Left lung (tissue), 10 donors: ENCODE data around the gene ERC2. TPM values are rescaled to one million over a fixed set of nuclear protein-coding genes. Genes with fewer than 3 reads are reported as not detected.

Source experiments
- ATAC-seq: fragments of 200-7000 bp; cut with Tn5 transposase; one replicate; pipeline ENCODE4 v1.9.1; 2020; ENCODE audit warnings: moderate library complexity
- DNase-seq, 4 donors: peaks; one replicate each; pipeline ENCODE4 v3.0.0-alpha.2; 2013 to 2020
- H3K27ac ChIP-seq, 2 donors: fragments of 200-600 bp; sonication (generic) in 1 of 2; one replicate each; pipeline versions ENCODE4 v1.5.0 to v1.8.0; 2020 to 2021
- H3K27me3 ChIP-seq, 2 donors: fragments of 200-600 bp; sonication (generic) in 1 of 2; one replicate each; pipeline versions ENCODE4 v1.5.0 to v1.8.0; 2020 to 2021
- H3K36me3 ChIP-seq, 2 donors: fragments of 200-600 bp; sonication (generic) in 1 of 2; one replicate each; pipeline versions ENCODE4 v1.5.0 to v1.8.0; 2020 to 2021
- H3K4me1 ChIP-seq, 2 donors: fragments of 200-600 bp; one replicate each; pipeline ENCODE4 v1.8.0; 2021
- H3K4me3 ChIP-seq, 2 donors: fragments of 200-600 bp; sonication (generic) in 1 of 2; one replicate each; pipeline versions ENCODE4 v1.5.0 to v1.8.0; 2020 to 2021; ENCODE audit warnings: mild to moderate bottlenecking in 1 of 2
- H3K9me3 ChIP-seq, 2 donors: fragments of 200-600 bp; sonication (generic) in 1 of 2; one replicate each; pipeline versions ENCODE4 v1.5.0 to v1.8.0; 2020 to 2021
- intact Hi-C, 2 donors: fragments of 100-400 bp; cut with DNase I; formaldehyde crosslinking; loops; one replicate each; pipeline versions ENCODE4 v1.11.2 to v1.14.2; 2022
- polyA plus RNA-seq, 6 donors: library from polyadenylated mRNA; unstranded; fragments of 120-200 nt; gene quantifications; one replicate each; pipeline ENCODE4 v1.2.1, GENCODE V29; 2013; ENCODE audit not compliant: insufficient read length in 6 of 6
- total RNA-seq, 2 donors: library from RNA; stranded (reverse); fragmentation: NEBNext Ultra II Directional; extraction: Animal tissue kit (Norgen Biotek cat#: 25700); gene quantifications; one replicate each; pipeline ENCODE4 v1.2.1, GENCODE V29; 2021
- TF ChIP-seq, protein P1 (sequence below), 2 donors: fragments of 200-600 bp; sonication (generic) in 1 of 2; IDR thresholded peaks; one replicate each; pipeline versions ENCODE4 v1.5.0 to v1.8.0; 2021; ENCODE audit warnings: antibody characterized with exemption in 2 of 2
- donor health status: DM: no; HTN: yes; CAD: no.
- donor health status: DM: no; HTN: no; CAD: no.

Gene ERC2
- total and polyA plus RNA-seq, 8 donors: 1.6 to 3.3 (median 2.1) TPM

GRCh38 chr3:55746808-55747413, 721.4 kb downstream of the ERC2 start:
- no peak for DNase-seq
- Histone ChIP-seq H3K9me3 (no peaks in the 10 kb centered on the region), H3K36me3 (no peaks in the 10 kb centered on the region), H3K4me3 (no peak overlapping the region), H3K27me3 (no peaks in the 10 kb centered on the region), H3K4me1 (no peaks in the 10 kb centered on the region), H3K27ac (no peak overlapping the region)
- intact Hi-C loops: loop anchor here in 1 of 2 donors (10.0 kb wide), 1 partner anchor 262 kb away; the partner anchor contains the start of gene WNT5A
- no peak for ATAC-seq
- TF ChIP-seq, protein P1, sequence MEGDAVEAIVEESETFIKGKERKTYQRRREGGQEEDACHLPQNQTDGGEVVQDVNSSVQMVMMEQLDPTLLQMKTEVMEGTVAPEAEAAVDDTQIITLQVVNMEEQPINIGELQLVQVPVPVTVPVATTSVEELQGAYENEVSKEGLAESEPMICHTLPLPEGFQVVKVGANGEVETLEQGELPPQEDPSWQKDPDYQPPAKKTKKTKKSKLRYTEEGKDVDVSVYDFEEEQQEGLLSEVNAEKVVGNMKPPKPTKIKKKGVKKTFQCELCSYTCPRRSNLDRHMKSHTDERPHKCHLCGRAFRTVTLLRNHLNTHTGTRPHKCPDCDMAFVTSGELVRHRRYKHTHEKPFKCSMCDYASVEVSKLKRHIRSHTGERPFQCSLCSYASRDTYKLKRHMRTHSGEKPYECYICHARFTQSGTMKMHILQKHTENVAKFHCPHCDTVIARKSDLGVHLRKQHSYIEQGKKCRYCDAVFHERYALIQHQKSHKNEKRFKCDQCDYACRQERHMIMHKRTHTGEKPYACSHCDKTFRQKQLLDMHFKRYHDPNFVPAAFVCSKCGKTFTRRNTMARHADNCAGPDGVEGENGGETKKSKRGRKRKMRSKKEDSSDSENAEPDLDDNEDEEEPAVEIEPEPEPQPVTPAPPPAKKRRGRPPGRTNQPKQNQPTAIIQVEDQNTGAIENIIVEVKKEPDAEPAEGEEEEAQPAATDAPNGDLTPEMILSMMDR (IDR thresholded peaks at IDR 0.05): peak in 1 of 2 donors; percentile 35

- Histone ChIP-seq H3K9me3 (no peaks in the 10 kb centered on the region), H3K27ac (no peak overlapping the region), H3K36me3 (no peaks in the 10 kb centered on the region), H3K4me1 (no peaks in the 10 kb centered on the region), H3K4me3 (no peak overlapping the region), H3K27me3 (no peaks in the 10 kb centered on the region)
- intact Hi-C loops: loop anchor here in 1 of 2 donors (10.0 kb wide), 1 partner anchor 258 kb away; the partner anchor contains the start of gene WNT5A
- no peak for DNase-seq
- no peak for ATAC-seq
- TF ChIP-seq, protein P1 (IDR thresholded peaks at IDR 0.05): no peak
Measured at GRCh38 chr3:55742832-55743136, 725.5 kb downstream of the ERC2 start.

DNA sequence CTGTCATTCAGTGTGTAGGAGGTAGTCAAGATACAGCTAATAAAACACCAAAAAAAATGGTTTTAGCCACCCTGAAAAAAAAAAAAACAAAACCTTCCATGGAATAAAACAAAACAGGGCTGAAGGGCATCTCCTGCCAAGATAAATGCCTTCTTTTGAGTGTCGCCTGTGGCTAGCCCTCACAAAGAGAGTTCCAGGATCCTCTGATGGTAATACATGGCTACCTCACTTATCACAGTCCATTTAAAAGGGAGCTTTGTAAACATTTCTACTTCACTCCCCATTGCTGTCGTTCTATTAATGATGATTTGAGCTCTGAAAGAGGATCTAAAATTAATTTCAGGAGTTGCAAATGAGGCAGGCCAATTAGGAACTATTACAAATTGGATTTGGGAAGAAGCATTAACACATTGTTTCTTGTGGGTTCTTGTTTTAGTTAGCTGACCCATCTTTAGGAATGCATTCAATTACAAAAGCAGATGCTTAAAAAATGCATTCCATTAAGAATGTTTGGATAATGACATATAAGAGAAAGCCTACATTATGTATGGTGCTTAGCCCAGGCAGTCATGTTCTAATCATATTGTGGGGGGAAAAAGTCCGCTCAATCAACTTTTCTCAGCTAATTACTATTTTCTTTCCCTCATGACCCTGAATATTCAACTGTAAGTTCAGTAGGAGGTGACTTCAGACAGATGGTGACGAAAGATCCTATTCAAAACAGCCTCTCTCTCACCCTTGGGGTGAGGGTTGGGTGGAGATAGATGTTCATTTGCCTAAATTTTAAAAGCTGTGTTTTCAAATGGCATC, 726.0 kb downstream of the ERC2 start:
- no peaks in the 10 kb centered on the region for H3K4me1 ChIP-seq
- no peak overlapping the region for H3K4me3 ChIP-seq
- H3K27me3 ChIP-seq: no peaks in the 10 kb centered on the region
- DNase-seq: no peak
- H3K36me3 ChIP-seq: no peaks in the 10 kb centered on the region
- no peak overlapping the region for H3K27ac ChIP-seq
- ATAC-seq: no peak
- intact Hi-C loops: loop anchor here in 1 of 2 donors (10.0 kb wide), 1 partner anchor 257 kb away; the partner anchor contains the start of gene WNT5A
- TF ChIP-seq, protein P1 (IDR thresholded peaks at IDR 0.05): no peak
- H3K9me3 ChIP-seq: no peaks in the 10 kb centered on the region

GRCh38 chr3:55737186-55737585, 731.1 kb downstream of the ERC2 start:
- no peak for DNase-seq
- Histone ChIP-seq H3K27me3 (no peaks in the 10 kb centered on the region), H3K4me3 (no peak overlapping the region), H3K4me1 (no peaks in the 10 kb centered on the region), H3K36me3 (no peaks in the 10 kb centered on the region), H3K9me3 (no peaks in the 10 kb centered on the region), H3K27ac (no peak overlapping the region)
- intact Hi-C loops: no loop called here
- TF ChIP-seq, protein P1 (IDR thresholded peaks at IDR 0.05): no peak
- no peak for ATAC-seq

- no peaks in the 10 kb centered on the region for H3K9me3 ChIP-seq
- intact Hi-C loops: no loop called here
- TF ChIP-seq, protein P1 (IDR thresholded peaks at IDR 0.05): no peak
Measured at GRCh38 chr3:55735976-55736375, 732.3 kb downstream of the ERC2 start.

More at GRCh38 chr3:55735976-55736375, 732.3 kb downstream of the ERC2 start:
- no peaks in the 10 kb centered on the region for H3K36me3 ChIP-seq
- DNase-seq: no peak
- no peaks in the 10 kb centered on the region for H3K4me1 ChIP-seq
- no peak overlapping the region for H3K4me3 ChIP-seq
- no peaks in the 10 kb centered on the region for H3K27me3 ChIP-seq
- H3K27ac ChIP-seq: no peak overlapping the region
- no peak for ATAC-seq
